Measurements from ENCODE around the gene DYNC1H1.
"Not testable (repeated sequence)": the region's sequence is repeated elsewhere in the genome, so short reads cannot be mapped to it uniquely, and the experiment has no call there.

DYNC1H1 gene

DNA sequence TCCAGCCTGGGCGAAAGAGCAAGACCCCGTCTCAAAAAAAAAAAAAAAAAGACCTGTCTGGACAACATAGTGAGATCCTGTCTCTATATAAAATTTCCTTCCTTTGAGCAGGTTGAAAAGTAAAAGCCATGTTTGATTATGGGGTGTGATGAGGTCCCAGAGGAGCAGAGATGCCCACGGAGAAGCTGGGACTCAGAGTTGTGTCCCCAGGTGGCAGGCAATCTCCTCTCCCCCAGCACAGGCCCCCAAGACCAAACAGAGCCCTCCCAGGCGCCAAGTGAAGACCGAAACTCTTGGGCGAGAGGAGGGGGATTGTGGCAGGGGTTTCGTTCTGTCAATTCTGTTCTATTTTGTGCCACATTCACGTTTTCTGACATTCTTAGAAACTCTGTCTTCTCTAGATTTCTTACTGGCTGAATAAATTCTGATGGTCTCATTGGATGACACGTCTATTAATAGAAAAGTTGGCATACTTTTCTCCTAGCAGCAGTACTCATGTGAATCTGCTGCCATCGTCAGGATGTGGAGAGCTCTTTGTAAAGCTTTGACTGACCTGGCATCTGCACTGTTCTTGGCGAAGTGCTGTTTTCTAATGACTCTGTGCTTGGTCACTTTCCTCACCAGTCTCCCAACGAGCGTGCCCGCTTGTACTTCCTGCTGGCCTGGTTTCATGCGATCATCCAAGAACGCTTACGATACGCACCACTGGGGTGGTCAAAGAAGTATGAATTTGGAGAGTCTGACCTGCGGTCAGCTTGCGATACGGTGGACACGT, 79.1 kb downstream of the DYNC1H1 start:
- DNase-seq = no peak

DNA sequence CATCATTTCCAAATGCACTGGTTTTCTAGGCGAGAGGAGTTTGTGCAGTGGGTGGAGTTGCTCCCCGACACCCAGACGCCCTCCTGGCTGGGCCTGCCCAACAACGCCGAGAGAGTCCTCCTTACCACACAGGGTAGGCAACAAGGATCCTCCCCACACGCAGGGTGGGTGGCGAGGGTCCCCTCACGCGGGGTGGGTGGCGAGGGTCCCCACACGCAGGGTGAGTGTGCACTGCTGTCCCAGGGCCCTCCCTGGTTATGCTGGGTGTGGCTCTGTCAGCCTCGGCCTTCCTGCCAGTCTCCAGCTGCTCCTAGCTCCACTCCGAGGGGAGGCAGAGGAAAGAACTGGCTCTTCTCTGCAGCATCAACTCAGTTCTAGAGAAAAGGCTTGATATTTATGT, 80.2 kb downstream of the DYNC1H1 start:
- DNase-seq = no peak

DNA sequence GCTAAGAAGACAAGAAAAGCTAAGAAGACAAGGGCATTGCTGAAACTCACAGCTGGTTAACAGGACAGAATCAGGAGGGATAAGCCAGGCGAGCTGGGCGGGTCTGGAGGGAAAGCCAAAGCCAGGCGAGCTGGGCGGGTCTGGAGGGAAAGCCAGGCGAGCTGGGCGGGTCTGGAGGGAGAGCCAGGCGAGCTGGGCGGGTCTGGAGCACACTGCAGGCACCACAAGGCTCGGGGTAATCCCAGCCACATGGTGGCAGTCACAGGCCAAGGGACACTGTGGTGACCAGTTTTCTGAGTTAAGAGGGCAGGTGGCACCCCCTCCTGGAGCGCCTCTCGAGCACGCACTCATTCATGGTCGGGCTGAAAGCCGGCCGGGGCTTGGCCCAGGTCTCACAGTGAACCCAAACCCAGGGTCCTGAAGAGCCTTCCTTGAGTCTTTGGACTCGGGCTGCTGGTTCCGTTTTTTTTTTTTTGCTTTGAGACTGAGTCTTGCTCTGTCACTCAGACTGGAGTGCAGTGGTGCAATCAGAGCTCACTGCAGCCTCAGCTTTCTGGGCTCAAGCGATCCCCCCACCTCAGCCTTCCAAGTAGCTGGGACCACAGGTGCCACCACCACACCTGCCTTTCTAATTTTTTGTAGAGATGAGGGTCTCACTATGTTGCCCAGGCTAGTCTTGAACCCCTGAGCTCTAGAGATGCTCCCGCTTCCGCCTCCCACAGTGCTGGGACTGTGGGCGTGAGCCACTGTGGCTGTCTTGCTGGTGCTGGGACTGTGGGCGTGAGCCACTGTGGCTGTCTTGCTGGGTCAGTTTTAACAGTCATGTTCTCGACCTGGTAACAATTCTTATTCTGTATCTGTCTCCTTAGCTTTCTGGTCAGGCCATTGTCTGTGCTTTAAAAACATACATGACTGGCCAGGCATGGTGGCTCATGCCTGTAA, 82.2 kb downstream of the DYNC1H1 start:
- no peak for DNase-seq

DNA sequence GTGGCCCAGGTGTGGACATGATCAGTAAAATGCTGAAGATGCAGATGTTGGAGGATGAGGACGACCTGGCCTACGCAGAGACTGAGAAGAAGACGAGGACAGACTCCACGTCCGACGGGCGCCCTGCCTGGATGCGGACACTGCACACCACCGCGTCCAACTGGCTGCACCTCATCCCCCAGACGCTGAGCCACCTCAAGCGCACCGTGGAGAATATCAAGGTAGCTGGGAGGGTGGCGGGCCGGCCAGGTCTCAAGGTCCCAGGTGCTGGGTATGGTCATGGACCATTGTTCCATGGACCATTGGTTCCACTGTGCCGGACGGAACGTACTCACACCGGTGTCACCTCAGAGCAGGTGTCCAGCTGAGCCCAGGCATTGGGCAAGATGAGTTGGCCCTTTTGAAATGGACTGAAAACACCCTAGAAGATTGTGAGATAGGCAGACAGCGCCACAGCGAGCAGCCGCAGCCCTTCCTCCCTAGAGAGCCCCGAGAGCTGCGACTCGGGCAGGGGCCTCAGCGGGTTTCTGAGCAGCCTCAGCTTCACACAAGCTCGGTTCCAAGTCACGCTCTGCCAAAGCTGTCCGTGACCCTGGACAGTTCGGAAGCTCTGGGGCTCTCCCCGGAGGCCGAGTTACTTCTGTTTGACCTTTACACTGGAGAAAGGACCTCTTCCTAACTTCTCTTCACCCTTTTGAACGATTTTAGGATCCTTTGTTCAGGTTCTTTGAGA, 83.6 kb downstream of the DYNC1H1 start:
- no peak for DNase-seq

DNA sequence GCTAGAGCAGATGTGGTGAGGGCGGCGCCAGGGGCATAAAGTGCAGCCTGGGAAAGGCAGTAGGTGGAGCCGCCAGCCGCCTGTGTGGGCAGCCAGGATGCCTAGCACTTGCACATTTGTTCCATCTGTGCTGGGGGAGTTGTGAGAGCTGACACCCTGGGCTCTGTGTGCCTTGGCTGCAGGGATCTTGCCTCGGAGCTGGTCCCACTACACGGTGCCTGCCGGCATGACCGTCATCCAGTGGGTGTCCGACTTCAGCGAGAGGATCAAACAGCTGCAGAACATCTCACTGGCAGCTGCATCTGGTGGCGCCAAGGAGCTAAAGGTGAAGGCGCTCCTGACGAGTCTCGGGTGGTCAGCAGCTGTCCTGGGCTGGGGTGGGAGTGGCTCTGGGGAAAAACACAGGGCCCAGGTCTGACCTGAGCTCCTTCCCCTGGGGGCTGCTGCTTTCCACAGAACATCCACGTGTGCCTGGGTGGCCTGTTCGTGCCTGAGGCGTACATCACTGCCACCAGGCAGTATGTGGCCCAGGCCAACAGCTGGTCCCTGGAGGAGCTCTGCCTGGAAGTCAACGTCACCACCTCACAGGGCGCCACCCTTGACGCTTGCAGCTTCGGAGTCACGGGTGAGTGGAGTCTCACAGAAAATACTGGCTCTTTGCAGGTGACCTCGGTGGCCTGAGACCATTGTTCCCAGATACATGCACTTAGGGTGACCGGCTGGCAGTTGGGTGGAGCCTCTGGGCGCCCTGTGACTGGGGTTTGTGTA, 85.1 kb downstream of the DYNC1H1 start:
- DNase-seq = no peak

DNA sequence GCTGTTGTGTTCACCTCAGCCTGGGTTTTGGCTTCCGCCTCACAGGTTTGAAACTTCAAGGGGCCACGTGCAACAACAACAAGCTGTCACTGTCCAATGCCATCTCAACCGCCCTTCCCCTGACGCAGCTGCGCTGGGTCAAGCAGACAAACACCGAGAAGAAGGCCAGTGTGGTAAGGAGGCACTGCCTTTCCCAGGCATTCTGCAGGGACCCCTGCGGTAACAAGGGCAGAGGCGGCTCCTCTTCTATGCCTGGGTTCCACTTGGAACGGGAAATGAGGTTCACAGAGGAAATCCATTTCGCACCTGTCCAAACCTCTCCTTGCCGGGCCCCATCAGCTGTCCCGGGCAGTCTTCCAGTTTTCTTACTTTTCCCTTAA, 85.6 kb downstream of the DYNC1H1 start:
- no peak for DNase-seq

DNA sequence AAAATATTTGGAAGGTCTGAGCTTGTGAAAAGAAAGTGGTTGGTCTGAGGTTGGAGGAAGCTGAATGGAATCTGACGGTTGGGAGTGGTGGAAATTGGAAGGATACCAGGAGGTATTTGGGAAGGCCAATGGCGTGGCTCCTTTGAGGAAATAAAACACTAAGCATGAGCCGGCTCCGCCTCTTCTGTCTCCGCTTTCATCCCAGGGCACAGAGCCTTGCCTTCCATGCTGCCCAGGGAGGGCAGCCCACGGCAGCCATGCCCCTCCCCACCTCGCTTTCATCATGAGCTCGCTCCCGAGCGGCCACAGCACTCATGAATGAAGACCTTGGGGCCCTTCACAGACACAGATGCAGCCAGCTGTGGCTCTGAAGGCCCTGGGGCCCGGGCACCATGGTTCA, 86.3 kb downstream of the DYNC1H1 start:
- DNase-seq = no peak

DNA sequence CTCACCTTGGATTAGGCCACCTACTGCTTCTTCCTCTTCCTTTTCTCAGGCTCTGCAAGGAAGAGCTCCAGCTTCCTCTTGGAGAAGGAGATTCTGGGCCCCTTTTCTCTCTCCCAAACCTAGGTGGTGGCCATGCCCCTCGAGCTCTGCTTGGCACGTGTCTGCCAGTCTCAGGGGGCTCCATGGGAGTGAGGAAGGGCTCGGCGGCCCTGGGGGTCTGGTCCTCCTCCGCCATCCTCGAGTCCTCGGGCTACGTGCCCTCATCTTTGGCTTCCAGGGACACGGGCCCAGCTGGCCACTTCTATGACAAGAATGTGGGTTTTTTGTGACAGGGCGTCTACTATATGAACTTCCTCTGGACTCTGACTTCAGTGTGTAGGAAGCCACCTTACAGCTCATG, 88.1 kb downstream of the DYNC1H1 start:
- DNase-seq = no peak

DNA sequence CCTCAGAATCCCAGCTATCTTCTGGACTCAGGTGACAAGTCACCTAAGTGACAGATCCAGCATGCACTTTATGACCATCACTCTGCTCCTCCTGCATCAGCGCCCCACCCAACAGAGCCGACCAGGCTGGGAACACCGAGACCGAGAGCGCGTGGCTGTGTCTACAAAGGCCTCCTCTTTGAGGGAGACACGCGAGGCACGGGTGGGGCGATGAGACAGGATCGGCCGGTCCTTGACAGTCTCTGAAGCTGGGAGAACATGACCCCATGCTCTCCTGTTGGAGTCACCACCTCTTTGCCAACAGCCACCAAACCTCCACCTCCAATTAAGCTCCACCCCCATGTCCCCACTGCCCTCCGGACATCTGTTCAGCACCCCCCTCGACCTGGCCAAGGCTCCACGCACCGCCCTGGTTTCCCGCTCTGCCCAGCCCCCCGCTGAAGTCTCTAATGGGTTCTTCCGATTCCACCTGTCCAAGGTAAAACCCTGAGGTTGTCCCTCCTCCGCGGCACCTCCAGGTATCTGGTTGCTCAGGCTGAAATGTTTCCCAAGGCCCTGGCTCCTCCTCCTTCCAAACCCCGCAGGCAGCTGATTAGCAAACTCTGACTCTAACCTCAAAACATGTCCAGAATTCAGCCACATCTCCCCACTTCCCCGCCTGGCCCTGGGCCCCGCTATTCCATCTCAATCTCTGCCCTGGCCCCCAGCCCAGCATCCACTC, 91.0 kb downstream of the DYNC1H1 start:
- no peak for DNase-seq

DNA sequence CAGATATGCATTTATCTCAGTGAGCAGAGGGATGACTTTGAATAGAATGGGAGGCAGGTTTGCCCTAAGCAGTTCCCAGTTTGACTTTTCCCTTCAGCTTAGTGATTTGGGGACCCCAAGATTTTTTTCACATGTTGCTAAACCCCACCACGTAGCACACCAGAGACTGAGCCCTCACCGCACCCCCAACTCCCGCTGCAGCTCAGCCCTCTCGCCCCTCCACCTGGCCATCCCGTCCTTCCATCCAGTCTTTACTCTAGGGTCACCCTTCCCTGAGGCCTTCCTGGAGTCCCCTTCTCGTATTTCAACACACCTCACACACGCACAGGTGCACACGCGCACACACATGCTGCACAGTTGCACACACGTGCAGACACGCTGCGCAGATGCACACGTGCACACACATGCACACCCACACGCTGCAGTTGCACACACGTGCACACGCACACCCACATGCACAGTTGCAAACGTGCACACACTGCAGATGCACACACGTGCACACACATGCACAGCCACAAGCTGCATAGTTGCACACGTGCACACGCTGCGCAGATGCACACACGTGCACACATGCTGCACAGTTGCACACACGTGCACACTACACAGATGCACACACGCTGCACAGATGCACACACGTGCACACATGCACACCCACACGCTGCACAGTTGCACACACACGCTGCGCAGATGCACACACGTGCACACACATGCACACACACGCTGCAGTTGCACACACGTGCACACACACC, 92.5 kb downstream of the DYNC1H1 start:
- no peak for DNase-seq

DNA sequence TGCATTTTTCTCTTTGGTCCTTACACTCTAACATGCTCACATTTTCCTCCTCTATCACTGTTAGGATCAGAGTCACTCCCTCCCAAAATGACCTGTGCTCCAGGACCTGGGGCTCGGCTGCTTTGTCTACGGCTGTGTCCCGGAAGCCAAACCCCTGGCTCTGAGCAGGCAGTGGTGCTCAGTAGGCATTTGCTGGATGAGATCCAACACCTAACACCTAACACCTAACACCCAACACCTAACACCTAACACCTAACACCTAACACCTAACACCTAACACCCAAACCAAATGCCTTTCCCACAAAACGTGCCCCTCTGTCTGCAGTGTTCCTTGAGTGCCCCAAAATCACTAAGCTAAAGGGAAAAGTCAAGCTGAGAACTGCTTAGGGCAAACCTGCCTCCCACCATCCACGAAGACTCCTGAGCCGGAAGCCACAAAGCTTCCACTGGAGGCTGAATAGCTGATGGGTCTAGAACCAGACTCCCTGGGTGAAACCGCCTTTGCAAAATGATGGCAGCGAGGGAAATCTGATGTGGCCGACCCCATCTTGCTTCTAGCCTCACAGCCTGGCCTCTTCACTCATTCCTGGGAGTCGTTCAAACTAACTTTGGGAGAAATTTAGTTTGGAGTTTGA, 93.2 kb downstream of the DYNC1H1 start:
- DNase-seq = no peak

DNA sequence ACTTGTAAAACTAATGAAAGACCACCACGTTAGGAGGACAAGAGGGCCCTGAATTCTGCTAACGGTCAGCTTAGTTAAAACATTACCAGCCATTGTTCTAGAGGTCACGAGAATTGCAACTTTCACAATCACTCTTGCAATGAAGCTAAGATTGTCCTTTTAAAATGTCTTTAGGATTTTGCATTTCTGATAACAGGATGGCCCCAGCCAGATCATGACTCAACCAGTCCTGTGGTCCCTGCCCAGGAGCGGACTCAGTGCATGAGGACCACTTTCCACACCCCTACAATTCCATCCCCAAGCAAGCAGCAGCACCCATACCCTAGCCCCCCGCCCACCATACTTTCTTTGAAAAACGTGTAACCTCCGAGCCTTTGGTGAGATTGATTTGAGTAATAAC, 93.8 kb downstream of the DYNC1H1 start:
- no peak for DNase-seq

DNA sequence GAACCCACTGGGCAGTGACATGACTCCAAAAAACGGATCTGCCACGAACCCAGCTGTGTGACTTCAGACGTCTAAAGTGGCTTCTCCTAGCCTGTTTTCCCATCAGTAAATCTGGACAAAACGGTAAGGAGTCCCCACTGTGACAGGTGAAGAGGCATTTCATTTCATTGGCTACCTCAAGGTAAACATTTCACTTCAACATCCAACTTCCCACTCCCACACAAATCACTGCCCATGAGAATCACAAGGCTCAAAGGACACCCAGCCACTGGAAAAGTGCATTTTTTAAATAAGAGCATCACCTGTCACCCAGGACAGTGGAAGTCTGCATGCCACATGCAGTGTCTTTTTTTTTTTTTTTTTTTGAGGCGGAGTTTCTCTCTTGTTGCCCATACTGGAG, 94.6 kb downstream of the DYNC1H1 start:
- DNase-seq = no peak

DNA sequence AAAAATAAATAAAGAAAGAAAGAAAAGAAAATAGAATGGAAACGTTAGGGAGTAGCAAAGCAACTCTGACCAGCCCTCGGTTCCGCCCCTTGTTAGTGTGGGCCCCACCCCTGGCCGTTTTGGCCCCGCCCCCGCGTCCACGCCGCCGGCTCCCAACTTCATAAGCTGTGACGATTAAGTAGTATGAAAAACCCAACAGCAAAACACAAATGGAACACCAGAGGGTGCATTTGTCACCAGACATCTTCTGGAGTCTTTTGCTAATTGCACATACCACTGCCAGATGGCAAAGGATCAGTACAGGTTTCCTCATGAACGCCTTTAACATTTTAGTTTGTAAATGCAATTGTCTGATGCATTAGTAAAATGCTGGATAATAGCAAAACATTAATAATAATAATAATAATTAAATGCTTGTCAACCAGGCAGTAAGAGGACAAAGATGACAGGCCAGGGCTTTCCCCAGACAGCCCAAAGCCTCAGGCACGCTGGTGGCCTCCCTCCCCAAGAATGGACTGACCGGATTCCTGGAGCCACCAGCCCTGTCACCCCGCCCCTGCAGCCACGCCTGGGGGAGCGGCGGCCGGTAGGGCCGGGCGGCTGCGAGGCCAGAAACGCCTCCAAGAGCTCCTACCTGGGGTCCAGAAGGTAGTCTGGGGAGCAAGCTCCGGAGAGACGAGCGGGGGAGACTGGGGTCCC, 98.9 kb downstream of the DYNC1H1 start:
- DNase-seq = peak; percentile 30

DNA sequence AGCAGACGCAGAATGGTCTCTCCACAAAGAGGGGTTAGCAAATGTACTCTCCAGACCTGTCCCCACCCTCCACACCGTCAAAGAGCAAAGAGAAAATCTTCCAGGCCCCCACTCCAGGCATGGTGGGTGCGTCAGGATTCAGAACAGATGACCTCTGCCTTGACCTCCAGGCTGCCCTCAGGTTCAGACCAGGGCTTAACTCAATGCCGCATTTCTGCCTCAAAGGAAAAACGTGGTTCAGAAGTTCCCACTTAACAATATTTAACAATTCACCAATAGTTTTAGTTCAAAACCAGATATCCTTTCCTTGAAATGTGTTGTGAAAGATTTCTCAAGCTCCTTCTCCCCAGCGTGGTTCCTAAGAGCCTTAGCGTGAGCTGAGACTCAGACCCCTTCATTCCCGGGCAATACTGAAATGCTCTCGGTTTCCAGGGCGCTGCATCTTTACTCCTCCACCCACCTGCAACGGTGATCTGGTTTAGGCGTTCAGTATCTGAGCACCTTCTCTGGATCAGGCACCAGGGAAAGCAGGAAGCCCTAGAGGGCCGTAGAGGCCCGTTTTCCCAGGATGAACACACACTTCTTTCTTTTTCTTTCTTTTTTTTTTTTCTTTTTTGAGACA, 99.5 kb downstream of the DYNC1H1 start:
- DNase-seq = no peak

DNA sequence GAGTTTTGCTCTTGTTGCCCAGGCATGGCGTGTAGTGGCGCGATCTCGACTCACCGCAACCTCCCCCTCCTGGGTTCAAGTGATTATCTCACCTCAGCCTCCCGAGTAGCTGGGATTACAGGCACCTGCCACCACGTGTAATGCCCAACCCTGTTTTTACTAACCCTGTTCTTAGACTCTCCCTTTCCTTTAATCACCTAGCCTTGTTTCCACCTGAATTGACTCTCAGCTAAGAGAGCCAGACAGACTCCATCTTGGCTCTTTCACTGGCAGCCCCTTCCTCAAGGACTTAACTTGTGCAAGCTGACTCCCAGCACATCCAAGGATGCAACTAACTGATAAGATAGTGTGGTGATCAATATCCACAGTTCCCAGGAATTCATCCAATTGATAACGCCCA, 100.2 kb downstream of the DYNC1H1 start:
- not testable (repeated sequence) for DNase-seq

DNA sequence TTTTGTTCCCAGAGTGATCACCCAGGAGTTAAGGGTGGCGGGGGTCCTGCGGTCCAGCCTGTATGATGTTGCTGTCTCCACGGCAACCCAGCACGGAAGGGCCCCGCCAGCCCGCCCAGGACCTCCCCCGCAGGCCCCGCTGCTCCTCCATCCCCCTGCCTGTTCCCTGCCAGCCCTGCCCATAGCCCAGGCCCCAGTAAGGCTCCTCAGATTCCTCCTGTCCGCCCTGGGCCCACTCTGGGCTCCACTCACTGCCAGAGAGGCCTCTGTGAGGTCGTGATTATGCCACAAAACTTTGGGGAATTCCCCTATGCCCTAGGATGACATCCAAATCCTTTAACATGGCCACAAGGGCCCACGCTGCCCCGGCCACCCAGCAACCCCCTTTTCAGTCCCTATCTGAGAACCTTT, 101.7 kb downstream of the DYNC1H1 start:
- DNase-seq = no peak

DNA sequence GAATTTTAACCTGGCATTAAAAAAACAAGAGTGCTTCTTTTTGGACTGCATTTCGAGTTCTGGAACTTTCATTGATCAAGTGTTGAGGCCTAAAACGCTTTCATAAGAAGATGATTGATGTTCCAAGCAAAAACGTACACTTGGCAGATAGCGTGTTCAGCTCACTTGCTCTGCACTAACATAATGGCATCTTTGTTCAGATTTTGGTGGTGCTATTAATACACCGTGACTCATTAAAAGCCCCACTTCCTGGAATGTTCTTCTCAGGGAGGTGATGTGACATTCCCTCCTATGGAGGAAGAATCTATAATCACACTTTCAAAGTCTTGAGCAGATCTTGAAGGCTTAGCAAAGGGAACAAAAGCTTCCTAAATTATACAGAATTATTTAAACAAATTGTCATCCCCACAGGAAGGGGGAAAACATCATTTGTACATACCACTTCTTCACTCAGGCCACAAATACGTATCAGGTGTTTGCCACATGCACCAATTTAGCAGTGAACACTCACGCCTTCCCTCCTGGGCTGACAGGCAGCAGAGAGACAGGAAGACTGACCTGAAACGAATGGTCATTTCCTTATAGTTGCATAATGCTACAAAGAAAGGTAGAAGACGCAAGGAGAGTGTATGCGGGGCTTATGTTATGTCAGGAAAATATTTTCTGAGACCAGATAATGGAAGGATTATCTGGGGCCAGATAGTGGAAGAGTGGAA, 107.1 kb downstream of the DYNC1H1 start:
- DNase-seq = peak; percentile 19

DNA sequence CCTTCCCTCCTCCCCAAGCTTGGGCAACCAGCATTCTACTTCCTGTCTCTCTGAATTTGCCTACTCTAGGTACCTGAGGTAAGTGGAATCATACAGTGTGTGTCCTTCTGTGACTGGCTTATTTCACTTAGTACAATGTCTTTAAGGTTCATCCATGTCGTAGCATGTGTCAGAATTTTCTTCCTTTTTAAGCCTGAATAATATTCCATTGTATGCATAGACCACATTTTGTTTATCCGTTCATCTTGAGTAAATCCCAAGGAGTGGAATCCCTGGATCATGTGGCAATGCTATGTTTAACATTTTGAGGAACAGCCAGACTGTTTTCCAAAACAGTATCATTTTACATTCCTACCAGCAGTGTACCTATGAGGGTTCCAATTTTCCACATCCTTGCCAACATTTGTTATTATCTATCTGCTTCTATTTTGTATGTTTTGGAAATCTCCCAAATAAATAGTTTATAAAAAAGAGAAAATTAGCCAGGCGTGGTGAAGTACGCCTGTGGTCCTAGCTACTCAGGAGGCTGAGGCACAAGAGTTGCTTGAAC, 110.1 kb downstream of the DYNC1H1 start:
- no peak for DNase-seq

All from NCI-H1048 (cell line).